AG04449 (cell line): ENCODE measurements around the gene TRABD2B.

Experiments used
- CTCF ChIA-PET: fragments of 350-600 bp; formaldehyde crosslinking; extraction: SDS; loops from one replicate; lab custom pipeline; 2021; ENCODE audit warnings: antibody characterized with exemption; lab: Yijun Ruan, JAX
- POLR2A ChIA-PET: fragments of 400-600, 350-600 bp; formaldehyde crosslinking; extraction: SDS; loops from one replicate; lab custom pipeline; 2020; ENCODE audit warnings: antibody characterized with exemption, inconsistent platforms; lab: Yijun Ruan, JAX
- DNase-seq: peaks from one replicate; pipeline ENCODE4 v3.0.0-alpha.2; 2010; ENCODE audit warnings: low read depth, low spot score
- H3K4me3 ChIP-seq: 2 replicates; pipeline ENCODE4 v1.5.1; 2011; ENCODE audit warnings: low read depth, mild to moderate bottlenecking, control low read depth, low read length
- CTCF ChIP-seq: IDR thresholded peaks from one replicate; pipeline ENCODE4 v1.5.1; 2011; ENCODE audit warnings: mild to moderate bottlenecking, moderate library complexity, low read length, control low read depth, inconsistent platforms; ENCODE audit not compliant: insufficient read depth; ENCODE audit errors: missing control alignments

Gene TRABD2B

GRCh38 chr1:47992720-47993415 lies 4.3 kb downstream of the TRABD2B start:
- DNase-seq = no peak
- CTCF ChIA-PET = no interaction called here
- no peak for TF ChIP-seq CTCF
- H3K4me3 ChIP-seq = no peak overlapping the region
- POLR2A ChIA-PET = no interaction called here

- no peak for DNase-seq
- CTCF ChIA-PET = no interaction called here
- POLR2A ChIA-PET = no interaction called here
- H3K4me3 ChIP-seq = no peak overlapping the region
- no peak for TF ChIP-seq CTCF
These were observed 5.5 kb downstream of the TRABD2B start for GRCh38 chr1:47991673-47992072.

- DNase-seq = no peak
- ChIA-PET CTCF (no interaction called here), POLR2A (no interaction called here)
- no peak for TF ChIP-seq CTCF
- no peak overlapping the region for H3K4me3 ChIP-seq
These were observed 6.0 kb downstream of the TRABD2B start for GRCh38 chr1:47991187-47991586.

DNA sequence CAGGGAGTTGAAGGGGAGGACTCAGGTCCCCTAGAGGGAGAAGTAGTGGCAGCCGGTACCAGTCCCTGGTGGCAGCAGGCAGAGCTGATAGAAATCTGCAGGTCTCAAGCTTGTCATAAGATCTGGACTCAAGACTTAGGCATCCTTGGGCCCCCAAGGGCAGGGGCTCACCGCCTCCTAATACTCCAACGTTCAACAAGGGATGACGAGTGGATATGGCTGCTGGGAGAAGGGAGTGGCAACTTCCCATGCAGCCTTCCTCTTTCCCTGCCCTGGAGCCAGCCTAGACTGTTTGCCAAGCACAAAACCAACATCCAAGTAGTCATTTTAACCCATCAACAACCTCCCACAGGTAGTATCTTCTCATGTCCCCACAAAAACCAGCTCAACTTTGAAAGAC lies 6.9 kb downstream of the TRABD2B start:
- CTCF ChIA-PET = no interaction called here
- H3K4me3 ChIP-seq = no peak overlapping the region
- DNase-seq = no peak
- POLR2A ChIA-PET = no interaction called here
- no peak for TF ChIP-seq CTCF

DNA sequence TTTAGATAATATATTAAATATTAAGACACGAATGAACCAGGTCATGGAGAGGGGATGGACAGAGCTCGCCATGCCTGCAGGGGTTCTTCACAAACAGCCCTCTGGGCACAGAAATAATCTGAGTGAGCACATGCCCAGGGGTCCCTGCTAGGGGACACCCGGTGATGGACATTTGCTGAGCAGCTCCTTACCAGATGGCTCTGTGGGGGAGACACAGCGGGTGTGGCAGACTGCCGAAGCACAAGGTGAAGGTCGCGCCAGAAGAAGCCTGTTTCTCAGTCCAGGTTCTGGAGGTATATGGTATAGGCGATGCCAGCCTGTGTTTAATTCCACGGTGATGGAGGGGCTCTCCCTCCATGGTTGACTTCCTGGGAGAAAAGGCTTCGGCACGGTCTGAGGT lies 9.6 kb downstream of the TRABD2B start:
- DNase-seq = no peak
- POLR2A ChIA-PET = no interaction called here
- no peak overlapping the region for H3K4me3 ChIP-seq
- CTCF ChIA-PET = interaction anchor here (1.6 to 1.9 kb wide), 2 partner anchors 10 to 73 kb away, joined by 3 to 12 read pairs; partner anchors contain the start of gene TRABD2B
- no peak for TF ChIP-seq CTCF

DNA sequence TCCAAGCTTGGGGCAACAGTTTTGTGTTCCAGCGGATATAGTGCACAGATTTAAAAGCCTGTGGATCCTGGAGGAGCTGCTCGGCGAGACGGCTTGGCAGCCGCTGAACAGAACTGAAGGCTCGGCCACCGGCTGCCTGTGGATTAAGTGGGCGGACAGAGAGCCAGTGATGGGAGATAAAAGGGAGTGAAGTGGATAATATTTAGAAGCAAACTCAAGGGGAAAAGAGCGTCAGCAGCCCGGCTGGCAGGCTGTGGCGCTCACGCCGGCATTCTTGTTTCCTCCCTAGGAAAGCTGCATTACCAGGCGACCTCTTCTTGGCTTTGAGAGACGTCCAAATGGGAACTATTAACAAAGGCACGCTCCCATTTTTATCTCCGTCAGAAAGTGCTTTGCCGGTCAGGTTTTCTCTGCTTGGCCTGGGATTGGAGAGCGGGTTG lies 10.4 kb downstream of the TRABD2B start:
- no peak for TF ChIP-seq CTCF
- DNase-seq = no peak
- no peak overlapping the region for H3K4me3 ChIP-seq
- ChIA-PET POLR2A (no interaction called here), CTCF (interaction anchor here (1.6 to 1.9 kb wide), 2 partner anchors 11 to 74 kb away, joined by 3 to 12 read pairs; partner anchors contain the start of gene TRABD2B)
